Cortex of kidney (tissue), 1 donor: ENCODE results near the gene TBC1D10A.

Source experiments
- DNase-seq: peaks from one replicate; lab custom pipeline; 2025; lab: John Stamatoyannopoulos, UW

The TBC1D10A gene

GRCh38 chr22:30285846-30286200 lies 40.9 kb downstream of the TBC1D10A start:
- DNase-seq, result no peak

GRCh38 chr22:30285176-30285845 lies 41.4 kb downstream of the TBC1D10A start:
- no peak for DNase-seq

- DNase-seq, result no peak
These were observed 42.1 kb downstream of the TBC1D10A start for GRCh38 chr22:30284666-30285065.

GRCh38 chr22:30284172-30284571 lies 42.6 kb downstream of the TBC1D10A start:
- no peak for DNase-seq

GRCh38 chr22:30283342-30283741 lies 43.4 kb downstream of the TBC1D10A start:
- DNase-seq, result no peak

- DNase-seq, result no peak
These were observed 44.1 kb downstream of the TBC1D10A start for GRCh38 chr22:30282616-30283046.

GRCh38 chr22:30280505-30280904 lies 46.2 kb downstream of the TBC1D10A start:
- no peak for DNase-seq

- DNase-seq, result no peak
These were observed 46.8 kb downstream of the TBC1D10A start for GRCh38 chr22:30279932-30280331.

- no peak for DNase-seq
These were observed 47.5 kb downstream of the TBC1D10A start for GRCh38 chr22:30279046-30279788.

- DNase-seq, result no peak
These were observed 49.0 kb downstream of the TBC1D10A start for GRCh38 chr22:30277547-30278344.

- DNase-seq, result no peak
These were observed 50.7 kb downstream of the TBC1D10A start for GRCh38 chr22:30276039-30276438.

GRCh38 chr22:30275625-30276024 lies 51.1 kb downstream of the TBC1D10A start:
- no peak for DNase-seq

GRCh38 chr22:30274437-30274812 lies 52.3 kb downstream of the TBC1D10A start:
- DNase-seq, result no peak

GRCh38 chr22:30273711-30274436 lies 52.9 kb downstream of the TBC1D10A start:
- no peak for DNase-seq

GRCh38 chr22:30272781-30273601 lies 53.8 kb downstream of the TBC1D10A start:
- no peak for DNase-seq

- no peak for DNase-seq
These were observed 55.9 kb downstream of the TBC1D10A start for GRCh38 chr22:30270832-30271231.

GRCh38 chr22:30268331-30268730 lies 58.4 kb downstream of the TBC1D10A start:
- no peak for DNase-seq

GRCh38 chr22:30267382-30268302 lies 59.1 kb downstream of the TBC1D10A start:
- no peak for DNase-seq

GRCh38 chr22:30266445-30267381 lies 60.0 kb downstream of the TBC1D10A start, which contains the start of gene OSM:
OSM (minus strand) TSS chr22:30266851; CDS start chr22:30266799, 52 bp downstream.
- no peak for DNase-seq
